HG03045 (cell line): Measurements from ENCODE around the gene PGRMC1.
"Not testable (repeated sequence)": the region's sequence is repeated elsewhere in the genome, so short reads cannot be mapped to it uniquely, and the experiment has no call there.

Experiments
- ATAC-seq: cut with Tn5 transposase; IDR thresholded peaks from one replicate; pipeline ENCODE4 v1.9.1; 2021; ENCODE audit warnings: mild to moderate bottlenecking, moderate library complexity; ENCODE audit not compliant: unreplicated experiment

Gene PGRMC1

DNA sequence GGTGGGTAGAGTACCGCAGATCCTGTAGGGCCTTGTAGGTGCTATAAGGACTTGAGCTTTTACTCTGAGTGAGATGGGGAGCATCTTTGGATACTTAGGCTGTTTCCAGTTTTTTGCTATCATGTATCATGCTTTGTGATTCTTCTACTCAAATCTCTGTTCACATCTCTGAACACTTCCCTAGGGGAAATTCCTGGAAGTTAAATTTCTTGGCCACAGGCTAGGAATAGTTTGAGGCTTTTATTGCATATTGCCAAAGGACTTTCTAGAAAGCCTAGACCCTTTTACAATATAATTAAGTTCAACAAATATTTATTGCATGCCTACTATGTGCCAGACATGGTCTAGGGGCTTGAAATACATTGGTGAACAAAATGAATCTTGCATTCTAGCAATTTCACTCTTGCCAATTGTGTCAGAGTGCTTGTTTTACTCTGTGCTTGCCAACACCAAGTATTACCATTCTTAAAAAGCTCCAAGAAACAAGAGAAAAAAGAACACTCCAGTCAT is 4.1 kb upstream of the PGRMC1 start:
- ATAC-seq = no peak

DNA sequence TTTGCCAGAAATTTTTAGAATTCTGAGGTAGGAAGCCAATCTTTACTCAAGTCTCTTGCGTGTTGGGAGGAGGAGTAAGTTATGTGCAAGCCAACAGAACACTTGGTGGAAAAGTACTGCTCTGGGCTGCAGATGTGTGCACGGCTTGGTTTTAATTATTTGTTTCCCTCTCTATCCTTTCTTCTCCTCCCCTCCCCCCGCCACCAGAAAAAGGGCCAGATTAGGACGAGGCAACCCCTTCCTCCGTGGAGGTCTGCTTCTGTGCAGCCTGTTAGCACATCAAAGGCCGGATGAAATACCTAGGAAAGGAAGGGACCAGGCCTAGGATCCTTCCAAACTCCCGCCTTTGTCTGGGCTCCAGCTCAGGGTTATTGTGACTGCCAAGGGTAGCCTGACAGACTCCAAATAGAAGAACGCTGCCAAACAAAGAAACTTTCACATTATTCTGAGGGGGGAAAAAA is 1.0 kb upstream of the PGRMC1 start:
- no peak for ATAC-seq

GRCh38 chrX:119236623-119237561 is 807 bp downstream of the PGRMC1 start:
- ATAC-seq = peak; percentile 35

- ATAC-seq = no peak
These were observed 1.5 kb downstream of the PGRMC1 start for GRCh38 chrX:119237562-119237942.

DNA sequence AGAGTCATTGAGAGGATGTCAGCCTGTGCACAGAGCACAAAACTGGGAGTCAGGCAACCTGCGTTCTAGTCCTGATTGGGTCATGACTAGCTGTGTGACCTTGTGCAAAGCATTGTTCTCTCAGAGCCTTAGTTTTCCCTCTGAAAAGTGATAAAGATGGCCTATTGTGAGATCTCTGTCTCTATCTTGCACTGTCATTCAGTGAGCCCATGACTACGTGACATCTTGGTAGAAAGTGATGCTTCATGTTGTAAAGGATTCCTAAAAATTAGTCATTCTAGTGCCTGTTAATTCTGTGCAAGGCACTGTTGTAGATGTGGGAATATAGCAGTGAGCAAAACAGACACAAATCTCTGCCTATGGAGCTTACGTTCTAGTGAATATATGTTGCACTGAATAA is 2.5 kb downstream of the PGRMC1 start:
- ATAC-seq = no peak

GRCh38 chrX:119240356-119240755 is 4.3 kb downstream of the PGRMC1 start:
- no peak for ATAC-seq

DNA sequence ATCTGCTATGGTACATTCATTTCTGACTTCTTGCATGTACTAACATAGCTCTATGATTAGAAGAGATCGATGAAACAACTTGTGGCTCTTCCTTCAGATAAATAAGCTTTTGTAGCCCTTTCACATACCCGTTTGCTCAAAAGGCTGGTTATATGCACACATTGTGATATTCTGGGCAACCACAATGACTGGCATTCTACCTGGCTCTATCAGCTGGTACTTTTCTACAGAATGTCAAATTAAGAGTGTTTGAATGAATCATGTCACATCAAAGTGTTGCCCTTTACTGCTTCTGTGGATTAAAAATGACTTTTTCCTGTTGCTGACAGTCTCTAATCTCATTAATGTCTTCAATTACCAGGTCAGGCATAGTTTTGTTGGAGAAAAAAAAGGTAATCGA is 11.6 kb downstream of the PGRMC1 start:
- no peak for ATAC-seq

DNA sequence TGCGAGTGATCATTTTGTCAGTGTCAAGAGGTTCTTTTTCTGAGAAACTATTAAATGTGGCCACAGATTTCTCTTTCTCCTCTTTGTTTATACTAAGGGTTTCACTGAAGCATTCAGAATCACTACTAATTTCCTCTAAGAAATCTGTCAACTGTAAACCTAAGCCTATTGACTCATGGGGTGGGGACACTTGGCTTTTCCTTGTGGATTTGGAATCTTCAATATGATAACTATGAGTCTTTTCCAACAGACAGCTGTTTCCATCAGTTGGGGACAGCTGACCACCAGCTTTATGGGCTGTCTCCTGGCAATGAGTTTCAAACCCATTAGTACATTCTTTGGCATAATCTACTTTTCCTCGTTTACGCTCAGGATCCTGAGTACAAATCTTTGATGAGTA is 13.8 kb downstream of the PGRMC1 start:
- ATAC-seq = no peak

- ATAC-seq = no peak
These were observed 15.3 kb downstream of the PGRMC1 start for GRCh38 chrX:119251386-119251785.

GRCh38 chrX:119252716-119253115 is 16.6 kb downstream of the PGRMC1 start:
- ATAC-seq = no peak

DNA sequence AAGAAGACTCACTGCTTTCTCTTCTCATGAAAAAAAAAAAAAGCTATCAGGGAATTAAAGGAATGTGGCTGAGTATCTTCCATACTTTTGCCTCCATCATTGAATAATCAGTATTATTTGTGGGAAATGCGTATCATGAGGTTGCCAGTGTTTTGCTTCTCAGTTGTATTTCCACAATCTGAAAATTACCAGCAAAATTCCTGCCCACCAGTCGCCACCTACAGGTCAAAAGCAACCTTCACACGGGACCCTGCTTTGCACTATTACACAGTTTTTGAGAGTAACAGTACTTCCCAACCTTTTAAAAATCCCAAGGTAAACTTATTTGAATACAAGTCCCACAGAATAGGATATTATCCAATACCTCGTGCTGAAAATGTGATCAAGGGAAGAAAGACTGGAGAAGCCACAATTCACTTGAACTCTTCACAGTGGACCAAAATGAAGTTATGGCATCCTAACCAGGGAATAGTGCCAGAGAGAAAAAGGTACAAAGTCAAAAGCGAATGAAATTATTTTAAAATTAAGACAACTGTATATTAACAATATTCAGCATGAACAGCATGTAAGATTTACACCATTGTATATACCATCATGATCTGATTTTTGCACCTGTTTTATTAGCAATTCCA is 30.4 kb downstream of the PGRMC1 start:
- no peak for ATAC-seq

DNA sequence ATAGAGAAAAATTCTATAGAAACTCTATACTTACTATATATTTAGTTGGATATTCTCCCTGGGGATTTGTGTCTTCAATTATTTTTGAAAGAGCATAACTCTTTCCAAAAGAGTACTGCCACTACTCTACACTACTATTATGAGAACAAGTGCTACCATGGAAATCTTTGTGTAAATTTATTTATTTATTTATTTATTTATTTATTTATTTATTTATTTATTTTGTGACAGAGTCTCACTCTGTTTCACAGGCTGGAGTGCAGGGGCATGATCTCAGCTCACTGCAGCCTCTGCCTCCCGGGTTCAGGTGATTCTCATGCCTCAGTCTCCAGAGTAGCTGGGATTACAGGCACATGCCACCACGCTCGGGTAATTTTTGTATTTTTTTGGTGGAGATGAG is 31.0 kb downstream of the PGRMC1 start:
- not testable (repeated sequence) for ATAC-seq

- no peak for ATAC-seq
These were observed 36.9 kb downstream of the PGRMC1 start for GRCh38 chrX:119272882-119273419.

- no peak for ATAC-seq
These were observed 37.5 kb downstream of the PGRMC1 start for GRCh38 chrX:119273420-119274192.

DNA sequence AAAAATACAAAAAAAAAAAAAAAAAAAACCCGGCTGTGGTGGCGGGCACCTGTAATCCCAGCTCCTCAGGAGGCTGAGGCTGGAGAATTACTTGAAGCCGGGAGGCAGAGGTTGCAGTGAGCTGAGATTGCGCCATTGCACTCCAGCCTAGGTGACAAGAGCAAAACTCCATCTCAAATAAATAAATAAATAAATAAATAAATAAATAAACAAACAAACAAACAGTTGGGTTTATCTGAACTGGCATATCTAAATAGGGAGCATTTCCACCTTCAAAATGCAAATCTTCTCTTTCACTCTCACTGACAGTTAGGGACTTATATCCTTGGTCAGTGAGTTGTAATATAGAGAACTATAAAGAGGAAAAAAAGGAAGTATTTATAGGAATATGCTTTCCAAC is 46.3 kb downstream of the PGRMC1 start:
- not testable (repeated sequence) for ATAC-seq

- ATAC-seq = no peak
These were observed 52.9 kb downstream of the PGRMC1 start for GRCh38 chrX:119288890-119289393.

GRCh38 chrX:119290476-119290875 is 54.4 kb downstream of the PGRMC1 start:
- no peak for ATAC-seq

- ATAC-seq = not testable (repeated sequence)
These were observed 55.2 kb downstream of the PGRMC1 start for GRCh38 chrX:119291246-119291645.

DNA sequence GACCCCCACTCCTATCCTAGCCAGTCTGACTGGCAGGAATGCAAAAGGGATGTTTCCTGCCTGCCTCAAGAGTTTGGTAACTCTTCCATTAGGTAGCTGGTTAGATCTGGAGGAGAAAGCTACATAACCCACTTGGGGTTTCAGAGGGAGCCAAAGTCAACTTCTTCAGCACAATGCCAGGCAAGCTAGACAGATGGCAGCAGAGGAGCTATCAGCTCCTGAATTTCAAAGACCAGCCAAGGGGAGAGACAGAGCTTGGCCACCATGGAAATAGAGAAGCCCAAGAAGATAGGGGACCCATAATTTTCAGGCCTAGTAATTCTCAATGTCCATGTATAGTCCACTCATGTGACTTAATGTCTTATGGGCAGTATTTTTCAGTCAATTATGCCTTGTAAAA is 56.4 kb downstream of the PGRMC1 start:
- ATAC-seq = no peak
